Ammon's horn (tissue), 1 donor: ENCODE data around the gene SERPIND1.
"Not testable (repeated sequence)": the region's sequence is repeated elsewhere in the genome, so short reads cannot be mapped to it uniquely, and the experiment has no call there.

Source experiments
- DNase-seq: peaks from one replicate; pipeline ENCODE4 v3.0.0-alpha.2; 2016; ENCODE audit warnings: low spot score

SERPIND1 gene, protein sequence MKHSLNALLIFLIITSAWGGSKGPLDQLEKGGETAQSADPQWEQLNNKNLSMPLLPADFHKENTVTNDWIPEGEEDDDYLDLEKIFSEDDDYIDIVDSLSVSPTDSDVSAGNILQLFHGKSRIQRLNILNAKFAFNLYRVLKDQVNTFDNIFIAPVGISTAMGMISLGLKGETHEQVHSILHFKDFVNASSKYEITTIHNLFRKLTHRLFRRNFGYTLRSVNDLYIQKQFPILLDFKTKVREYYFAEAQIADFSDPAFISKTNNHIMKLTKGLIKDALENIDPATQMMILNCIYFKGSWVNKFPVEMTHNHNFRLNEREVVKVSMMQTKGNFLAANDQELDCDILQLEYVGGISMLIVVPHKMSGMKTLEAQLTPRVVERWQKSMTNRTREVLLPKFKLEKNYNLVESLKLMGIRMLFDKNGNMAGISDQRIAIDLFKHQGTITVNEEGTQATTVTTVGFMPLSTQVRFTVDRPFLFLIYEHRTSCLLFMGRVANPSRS

DNA sequence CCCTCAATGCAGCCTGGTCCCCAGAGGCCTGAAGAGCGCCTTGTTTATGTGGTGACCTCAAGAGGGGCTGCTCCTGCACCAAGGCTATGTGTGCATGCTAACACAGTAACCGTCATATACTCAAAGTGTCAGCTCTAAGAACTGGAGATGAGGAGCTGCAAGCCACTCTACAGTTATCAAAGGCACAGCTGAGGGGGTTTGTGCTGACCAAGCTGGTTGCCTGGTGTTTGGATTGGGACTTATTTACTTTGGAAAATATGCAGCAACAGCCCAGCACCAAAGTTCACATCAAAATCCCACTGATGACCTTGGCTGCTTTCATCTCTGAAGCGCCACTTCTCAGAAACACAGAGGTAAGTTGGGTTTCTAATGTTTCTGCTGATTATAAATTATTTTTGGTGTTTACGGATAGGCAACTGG lies at the start of gene SERPIND1:
Gene SERPIND1, plus strand, starts transcription at position 321 of the 420 bp plus-strand sequence. CDS start 5,200 bp downstream, outside the sequence.
- no peak for DNase-seq

DNA sequence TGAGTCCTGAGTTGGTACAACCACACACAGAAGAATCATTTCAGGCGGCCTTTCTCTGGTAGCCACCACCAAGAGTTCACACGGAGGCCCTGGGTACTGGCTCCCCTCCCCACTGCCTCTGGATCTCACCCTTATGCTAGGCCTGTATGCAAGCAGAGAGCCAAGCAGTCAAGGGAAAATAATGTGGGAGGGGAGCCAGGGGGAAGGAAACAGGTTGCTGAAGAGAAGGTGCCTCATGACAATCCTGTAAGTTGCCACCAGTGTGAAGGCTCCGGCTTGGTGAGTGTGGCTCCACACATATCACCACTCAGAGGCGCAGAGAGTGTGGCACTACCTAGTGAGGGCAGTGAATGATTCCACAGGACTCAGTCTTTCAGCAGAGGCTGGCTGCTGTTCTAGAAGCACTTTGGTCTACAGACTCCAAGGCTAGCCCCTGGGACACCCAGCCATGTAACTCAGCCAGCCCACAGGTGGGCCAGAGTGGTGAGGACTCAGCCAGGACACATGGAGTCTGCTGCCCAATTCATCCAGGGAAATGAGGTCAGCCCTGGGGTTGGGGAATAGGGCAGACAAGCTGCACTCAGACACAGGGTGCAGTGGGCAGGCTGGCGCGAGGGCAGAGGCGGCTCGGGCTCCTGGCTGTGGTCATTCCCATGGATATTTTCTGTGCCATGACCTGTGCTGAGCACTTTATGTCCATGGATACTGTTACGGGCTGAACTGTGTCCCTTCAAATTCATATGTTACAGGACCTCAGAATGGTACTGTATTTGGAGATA lies 49.0 kb upstream of the SERPIND1 start:
- DNase-seq = no peak

GRCh38 chr22:20725987-20726558 lies 47.8 kb upstream of the SERPIND1 start:
- DNase-seq = no peak

- no peak for DNase-seq
Observed at GRCh38 chr22:20727118-20728015, 46.5 kb upstream of the SERPIND1 start.

DNA sequence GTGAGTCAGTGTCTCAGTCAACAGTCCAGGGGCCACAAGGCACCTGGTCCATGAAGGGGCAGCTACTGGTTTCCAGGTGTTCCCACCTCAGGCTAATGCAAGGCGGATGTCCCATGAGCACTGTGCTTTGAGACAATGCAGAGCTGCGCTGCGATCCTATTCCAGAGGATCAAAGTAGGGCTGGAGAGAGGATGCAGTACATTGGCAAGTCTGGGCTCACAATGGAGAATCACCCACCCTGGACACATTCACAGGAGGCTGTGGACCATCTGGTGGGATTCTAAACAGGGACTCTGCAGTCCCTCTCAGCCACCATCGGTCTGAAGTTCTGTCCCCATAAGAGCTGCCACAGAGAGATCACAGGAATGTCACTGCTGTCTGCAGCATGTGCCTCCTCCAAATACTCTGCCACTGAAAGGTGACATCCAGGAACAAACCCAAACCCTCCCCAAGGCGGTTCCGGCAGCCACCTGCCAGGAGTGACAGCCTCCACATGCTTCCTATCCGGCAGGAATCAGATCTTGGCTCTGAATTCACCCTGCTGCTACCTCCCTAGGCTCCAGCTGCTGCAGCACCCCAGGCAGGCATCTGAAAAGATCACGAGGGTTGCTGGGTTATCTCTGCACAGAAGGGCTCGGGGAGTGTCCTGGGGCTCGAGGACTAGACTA lies 45.3 kb upstream of the SERPIND1 start:
- no peak for DNase-seq

DNA sequence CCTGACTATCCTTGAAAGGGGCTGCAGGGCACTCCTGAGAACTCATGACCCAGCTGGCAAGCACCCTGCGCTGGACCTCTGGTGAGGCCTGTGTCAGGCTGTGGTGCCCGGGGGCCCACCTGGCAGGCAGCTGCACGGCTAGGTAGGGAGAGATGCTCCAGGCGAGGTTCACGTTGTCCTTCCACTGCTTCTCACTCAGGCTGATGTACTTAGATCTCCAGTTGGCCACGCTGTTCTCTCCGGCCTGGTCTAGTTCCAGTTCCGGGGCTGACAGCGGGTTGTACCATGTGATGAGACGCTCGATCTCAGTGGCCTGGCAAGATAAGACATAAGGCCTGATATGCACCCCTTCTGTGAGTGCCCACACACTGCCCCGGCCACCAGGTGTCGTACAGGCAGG lies 44.7 kb upstream of the SERPIND1 start:
- no peak for DNase-seq

- not testable (repeated sequence) for DNase-seq
Observed at GRCh38 chr22:20732431-20732830, 41.5 kb upstream of the SERPIND1 start.

GRCh38 chr22:20735356-20736162 lies 38.4 kb upstream of the SERPIND1 start:
- not testable (repeated sequence) for DNase-seq

- not testable (repeated sequence) for DNase-seq
Observed at GRCh38 chr22:20736891-20737290, 37.0 kb upstream of the SERPIND1 start.

GRCh38 chr22:20738394-20739089 lies 35.4 kb upstream of the SERPIND1 start:
- no peak for DNase-seq

GRCh38 chr22:20740222-20740951 lies 33.5 kb upstream of the SERPIND1 start:
- no peak for DNase-seq

GRCh38 chr22:20741008-20741633 lies 32.8 kb upstream of the SERPIND1 start:
- no peak for DNase-seq

DNA sequence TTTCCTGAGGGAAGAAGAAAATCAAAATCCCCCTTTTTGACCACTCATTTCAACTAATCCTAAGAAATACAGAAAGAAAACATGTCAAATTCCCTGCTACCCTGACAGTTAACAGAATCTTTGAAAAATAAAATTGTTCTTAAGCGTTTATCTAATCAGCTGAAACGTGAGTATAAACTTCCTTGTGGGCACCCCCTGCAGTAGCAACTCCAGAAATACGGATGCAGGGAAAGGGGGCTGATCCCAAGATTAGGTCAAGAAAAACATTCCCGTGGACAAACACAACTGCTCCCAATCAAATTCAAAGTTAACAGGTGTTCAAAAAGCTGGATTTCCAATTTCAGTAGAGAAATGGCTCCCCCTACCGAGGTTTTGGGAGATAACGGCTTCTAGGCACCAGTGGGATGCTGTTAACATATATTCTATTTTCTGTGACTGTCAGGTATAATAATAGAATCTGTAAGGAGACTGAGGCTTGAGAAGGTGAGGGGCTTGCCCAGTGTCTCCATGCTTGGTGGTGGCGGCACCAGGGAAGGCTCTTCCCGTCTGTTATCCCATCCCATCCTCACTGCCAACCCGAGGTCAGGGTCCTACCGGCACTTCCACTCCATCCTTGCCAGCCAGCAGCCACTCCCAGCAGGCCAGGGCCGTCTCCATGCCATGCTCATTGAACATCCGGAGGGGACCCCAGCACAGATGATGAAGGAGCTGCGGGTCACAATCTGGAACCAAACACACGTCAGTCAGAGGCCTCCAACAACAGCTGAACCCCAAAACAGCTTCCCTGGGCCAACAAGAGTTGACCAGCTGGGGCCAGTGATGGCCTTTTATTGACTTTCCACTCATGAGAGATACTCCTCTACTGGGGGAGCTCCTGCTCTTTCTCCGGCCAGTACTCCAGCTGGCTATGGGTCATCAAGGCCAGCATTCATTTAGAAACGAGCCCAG lies 32.0 kb upstream of the SERPIND1 start:
- DNase-seq = no peak

DNA sequence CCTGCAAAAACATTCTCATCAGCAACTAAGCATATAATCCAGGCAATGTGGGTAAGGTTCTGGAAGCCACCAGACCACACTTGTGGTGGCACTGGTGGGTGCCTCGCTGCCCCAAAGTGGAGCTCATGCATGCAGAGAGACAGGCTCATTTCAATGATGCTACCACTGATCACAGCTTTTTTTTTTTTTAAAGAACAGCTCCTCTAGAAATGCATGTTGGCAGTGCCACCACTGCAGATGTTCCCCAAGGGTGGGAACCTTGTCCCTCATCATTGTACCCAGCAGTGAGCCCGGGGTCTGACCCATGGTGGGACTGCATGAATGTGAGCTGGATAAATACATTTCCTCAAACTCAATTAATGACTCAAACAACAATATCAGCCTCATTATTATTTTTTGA lies 31.1 kb upstream of the SERPIND1 start:
- DNase-seq = no peak

DNA sequence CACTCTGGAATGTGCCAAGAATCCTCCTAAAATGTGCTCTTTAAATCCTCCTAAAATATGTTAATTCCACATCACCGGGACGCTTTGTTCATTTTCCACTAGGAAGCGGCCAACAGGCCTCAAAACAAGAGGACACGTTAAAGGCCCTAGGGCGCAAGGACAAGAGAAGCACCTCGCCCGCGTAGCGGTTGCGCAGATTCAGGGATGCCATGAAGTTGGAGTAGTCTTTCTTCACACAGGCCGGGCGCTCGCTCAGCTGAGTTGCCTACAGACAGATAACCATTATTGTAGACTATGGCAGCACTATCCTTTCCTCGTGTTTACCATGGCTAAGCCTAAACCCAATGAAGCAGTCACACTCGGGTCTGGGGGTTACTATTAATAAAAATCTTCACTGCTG lies 29.5 kb upstream of the SERPIND1 start:
- DNase-seq = no peak

DNA sequence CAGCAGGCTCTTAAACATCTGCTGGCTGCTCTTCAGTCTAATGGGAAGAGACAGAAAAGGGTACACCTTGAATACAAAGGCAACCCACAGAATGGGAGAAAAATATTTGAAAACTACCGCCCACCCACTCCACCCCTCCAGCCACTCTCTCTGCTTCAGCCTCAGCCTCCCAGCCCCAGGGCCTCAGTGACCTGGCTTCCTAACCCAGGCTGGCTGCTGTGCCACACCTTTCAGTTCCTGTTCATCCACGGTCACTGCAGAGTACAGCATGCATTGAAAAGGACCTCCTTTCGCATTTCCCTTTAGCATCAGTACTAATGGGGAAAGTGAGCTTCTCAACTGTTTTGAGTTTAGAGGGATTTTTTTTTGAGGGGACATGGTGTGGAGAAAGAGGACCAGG lies 28.8 kb upstream of the SERPIND1 start:
- no peak for DNase-seq
